Activated CD8-positive, alpha-beta memory T cell treated with anti-CD3 and anti-CD28 coated beads, Interleukin-2, amount 50 U/mL, for 48 hours (primary cell): ENCODE results near the gene HES1.
"Not testable (repeated sequence)": the region's sequence is repeated elsewhere in the genome, so short reads cannot be mapped to it uniquely, and the experiment has no call there.

Experiments
- DNase-seq: peaks from one replicate; pipeline ENCODE4 v3.0.0-alpha.2; 2020

HES1 gene

GRCh38 chr3:194145702-194146101, 9.8 kb downstream of the HES1 start:
- no peak for DNase-seq

GRCh38 chr3:194147679-194148078, 11.7 kb downstream of the HES1 start:
- no peak for DNase-seq

GRCh38 chr3:194148383-194148782, 12.4 kb downstream of the HES1 start:
- DNase-seq, result no peak

GRCh38 chr3:194150252-194150934, 14.4 kb downstream of the HES1 start:
- no peak for DNase-seq

GRCh38 chr3:194150935-194151302, 15.0 kb downstream of the HES1 start:
- not testable (repeated sequence) for DNase-seq

- no peak for DNase-seq
These were observed 18.4 kb downstream of the HES1 start for GRCh38 chr3:194154346-194154745.

GRCh38 chr3:194156095-194156494, 20.1 kb downstream of the HES1 start:
- no peak for DNase-seq

- DNase-seq, result no peak
These were observed 23.0 kb downstream of the HES1 start for GRCh38 chr3:194158942-194159439.

GRCh38 chr3:194160158-194160557, 24.2 kb downstream of the HES1 start:
- no peak for DNase-seq

- no peak for DNase-seq
These were observed 25.4 kb downstream of the HES1 start for GRCh38 chr3:194161131-194162045.

GRCh38 chr3:194162070-194162678, 26.2 kb downstream of the HES1 start:
- DNase-seq, result no peak

GRCh38 chr3:194162817-194163584, 27.1 kb downstream of the HES1 start:
- DNase-seq, result no peak

- DNase-seq, result no peak
These were observed 27.7 kb downstream of the HES1 start for GRCh38 chr3:194163697-194164096.

GRCh38 chr3:194164861-194165260, 28.9 kb downstream of the HES1 start:
- DNase-seq, result no peak

GRCh38 chr3:194165271-194166018, 29.5 kb downstream of the HES1 start:
- no peak for DNase-seq

- no peak for DNase-seq
These were observed 30.9 kb downstream of the HES1 start for GRCh38 chr3:194166682-194167479.

- no peak for DNase-seq
These were observed 31.7 kb downstream of the HES1 start for GRCh38 chr3:194167480-194168282.

- no peak for DNase-seq
These were observed 33.0 kb downstream of the HES1 start for GRCh38 chr3:194168994-194169393.

- DNase-seq, result no peak
These were observed 33.6 kb downstream of the HES1 start for GRCh38 chr3:194169595-194169994.

- DNase-seq, result no peak
These were observed 34.8 kb downstream of the HES1 start for GRCh38 chr3:194170793-194171192.
